HG03025 (cell line): Measurements from ENCODE around the gene PCDHGA1.
"Not testable (repeated sequence)": the region's sequence is repeated elsewhere in the genome, so short reads cannot be mapped to it uniquely, and the experiment has no call there.

Experiments used
- ATAC-seq: cut with Tn5 transposase; IDR thresholded peaks from one replicate; pipeline ENCODE4 v1.9.1; 2021; ENCODE audit warnings: mild to moderate bottlenecking, moderate library complexity; ENCODE audit not compliant: unreplicated experiment, low FRiP score

The PCDHGA1 gene

DNA sequence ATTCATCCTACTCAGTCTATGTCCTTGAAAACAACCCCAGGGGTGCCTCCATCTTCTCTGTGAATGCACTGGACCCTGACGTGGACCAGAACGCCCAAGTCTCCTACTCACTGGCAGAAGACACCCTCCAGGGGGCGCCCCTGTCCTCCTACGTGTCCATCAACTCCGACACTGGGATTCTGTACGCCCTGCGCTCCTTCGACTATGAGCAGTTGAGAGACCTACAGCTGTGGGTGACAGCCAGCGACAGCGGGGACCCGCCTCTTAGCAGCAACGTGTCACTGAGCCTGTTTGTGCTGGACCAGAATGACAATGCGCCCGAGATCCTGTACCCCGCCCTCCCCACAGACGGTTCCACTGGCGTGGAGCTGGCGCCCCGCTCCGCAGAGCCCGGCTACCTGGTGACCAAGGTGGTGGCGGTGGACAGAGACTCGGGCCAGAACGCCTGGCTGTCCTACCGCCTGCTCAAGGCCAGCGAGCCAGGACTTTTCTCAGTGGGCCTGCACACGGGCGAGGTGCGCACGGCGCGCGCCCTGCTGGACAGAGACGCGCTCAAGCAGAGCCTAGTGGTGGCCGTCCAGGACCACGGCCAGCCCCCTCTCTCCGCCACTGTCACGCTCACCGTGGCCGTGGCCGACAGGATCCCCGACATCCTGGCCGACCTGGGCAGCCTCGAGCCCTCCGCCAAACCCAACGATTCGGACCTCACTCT lies 45.3 kb downstream of the PCDHGA1 start:
- ATAC-seq = not testable (repeated sequence)

DNA sequence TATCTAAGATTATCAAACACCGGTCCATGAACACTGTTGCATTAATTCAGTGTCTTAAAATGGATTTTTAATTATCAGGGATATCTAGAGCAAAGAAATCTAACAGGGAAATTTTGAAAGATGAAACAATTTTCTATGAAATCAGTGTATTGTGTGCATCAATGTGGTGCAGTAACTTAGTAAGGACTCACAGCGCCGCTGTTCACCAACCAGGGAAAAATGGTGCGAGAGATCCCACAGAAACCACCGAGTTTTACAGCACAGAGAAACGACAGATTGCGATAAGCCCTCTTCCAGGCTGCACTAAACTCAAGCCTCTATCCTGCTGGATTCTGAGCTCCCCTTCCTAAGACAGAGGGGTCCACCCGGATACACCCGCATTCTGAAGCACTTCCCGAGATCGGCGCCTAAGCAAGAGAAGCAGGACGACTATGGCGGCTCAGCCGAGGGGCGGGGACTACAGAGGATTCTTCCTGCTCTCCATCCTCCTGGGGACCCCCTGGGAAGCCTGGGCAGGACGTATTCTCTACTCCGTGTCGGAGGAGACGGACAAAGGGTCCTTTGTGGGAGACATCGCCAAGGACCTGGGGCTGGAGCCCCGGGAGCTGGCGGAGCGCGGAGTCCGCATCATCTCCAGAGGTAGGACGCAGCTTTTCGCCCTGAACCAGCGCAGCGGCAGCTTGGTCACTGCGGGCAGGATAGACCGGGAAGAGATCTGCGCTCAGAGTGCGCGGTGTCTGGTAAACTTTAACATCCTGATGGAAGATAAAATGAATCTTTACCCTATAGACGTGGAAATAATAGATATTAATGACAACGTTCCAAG lies 52.4 kb downstream of the PCDHGA1 start, which contains the start of gene PCDHGA7:
Gene PCDHGA7, plus strand, starts transcription at position 274 of the 826 bp plus-strand sequence. Its CDS starts 158 bp downstream, at position 432.
- ATAC-seq = no peak

DNA sequence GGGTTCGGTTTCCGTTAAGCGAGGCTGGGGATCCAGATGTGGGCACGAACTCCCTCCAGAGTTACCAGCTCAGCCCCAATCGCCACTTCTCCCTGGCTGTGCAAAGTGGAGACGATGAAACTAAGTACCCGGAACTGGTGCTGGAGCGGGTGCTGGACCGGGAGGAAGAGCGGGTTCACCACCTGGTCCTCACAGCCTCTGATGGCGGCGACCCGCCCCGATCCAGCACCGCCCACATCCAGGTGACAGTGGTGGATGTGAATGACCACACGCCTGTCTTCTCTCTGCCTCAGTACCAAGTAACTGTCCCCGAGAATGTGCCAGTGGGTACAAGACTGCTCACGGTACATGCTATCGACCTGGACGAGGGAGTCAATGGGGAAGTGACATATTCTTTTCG lies 53.0 kb downstream of the PCDHGA1 start:
- ATAC-seq = no peak

- no peak for ATAC-seq
Measured at GRCh38 chr5:141384471-141385267, 54.4 kb downstream of the PCDHGA1 start.

- ATAC-seq = not testable (repeated sequence)
Measured at GRCh38 chr5:141387557-141388311, 57.4 kb downstream of the PCDHGA1 start, which contains the start of gene PCDHGB4. Gene PCDHGB4 (plus strand): TSS chr5:141387698. CDS start chr5:141387885, 187 bp downstream.

- ATAC-seq = no peak
Measured at GRCh38 chr5:141388661-141389060, 58.3 kb downstream of the PCDHGA1 start.

- no peak for ATAC-seq
Measured at GRCh38 chr5:141389153-141390042, 59.1 kb downstream of the PCDHGA1 start.

DNA sequence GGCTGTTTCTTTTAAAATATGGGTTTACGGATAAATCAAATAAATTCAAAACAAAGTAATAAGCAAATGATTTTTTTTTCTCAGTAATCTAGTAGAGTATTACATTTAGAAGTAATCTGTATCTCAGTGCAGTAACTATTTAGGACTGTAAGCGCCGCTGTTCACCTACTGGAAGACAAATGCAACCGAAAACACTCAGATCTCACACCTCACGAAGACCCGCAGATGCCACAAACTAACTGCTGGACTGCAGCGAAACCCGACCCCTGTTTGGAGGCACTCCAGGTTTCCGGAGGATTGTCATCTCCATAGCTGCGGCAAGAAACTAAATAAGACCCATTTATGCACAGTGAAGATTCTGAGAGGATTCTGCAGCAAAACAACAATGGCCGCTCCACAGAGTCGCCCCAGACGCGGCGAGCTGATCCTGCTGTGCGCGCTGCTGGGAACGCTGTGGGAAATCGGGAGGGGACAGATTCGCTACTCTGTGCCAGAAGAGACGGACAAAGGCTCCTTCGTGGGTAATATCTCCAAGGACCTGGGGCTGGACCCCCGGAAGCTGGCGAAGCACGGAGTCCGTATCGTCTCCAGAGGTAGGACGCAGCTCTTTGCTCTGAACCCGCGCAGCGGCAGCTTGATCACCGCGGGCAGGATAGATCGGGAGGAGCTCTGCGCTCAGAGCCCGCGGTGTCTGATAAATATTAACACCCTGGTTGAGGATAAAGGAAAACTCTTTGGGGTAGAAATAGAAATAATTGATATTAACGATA lies 62.3 kb downstream of the PCDHGA1 start, which contains the start of gene PCDHGA8:
Gene PCDHGA8, plus strand, starts transcription at position 205 of the 770 bp plus-strand sequence. Its CDS starts 181 bp downstream, at position 386.
- ATAC-seq = no peak

DNA sequence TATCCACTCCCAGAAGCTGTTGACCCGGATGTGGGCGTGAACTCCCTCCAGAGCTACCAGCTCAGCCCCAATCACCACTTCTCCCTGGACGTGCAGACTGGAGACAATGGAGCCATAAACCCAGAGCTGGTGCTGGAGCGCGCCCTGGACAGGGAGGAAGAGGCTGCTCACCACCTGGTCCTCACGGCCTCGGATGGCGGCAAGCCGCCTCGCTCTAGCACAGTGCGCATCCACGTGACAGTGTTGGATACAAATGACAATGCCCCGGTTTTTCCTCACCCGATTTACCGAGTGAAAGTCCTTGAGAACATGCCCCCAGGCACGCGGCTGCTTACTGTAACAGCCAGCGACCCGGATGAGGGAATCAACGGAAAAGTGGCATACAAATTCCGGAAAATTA lies 63.0 kb downstream of the PCDHGA1 start:
- ATAC-seq = no peak

- not testable (repeated sequence) for ATAC-seq
Measured at GRCh38 chr5:141394401-141395187, 64.3 kb downstream of the PCDHGA1 start.

- ATAC-seq = not testable (repeated sequence)
Measured at GRCh38 chr5:141397756-141398551, 67.6 kb downstream of the PCDHGA1 start, which contains the start of gene PCDHGB5. Gene PCDHGB5 (plus strand): TSS chr5:141397947. CDS start chr5:141398128, 181 bp downstream.

DNA sequence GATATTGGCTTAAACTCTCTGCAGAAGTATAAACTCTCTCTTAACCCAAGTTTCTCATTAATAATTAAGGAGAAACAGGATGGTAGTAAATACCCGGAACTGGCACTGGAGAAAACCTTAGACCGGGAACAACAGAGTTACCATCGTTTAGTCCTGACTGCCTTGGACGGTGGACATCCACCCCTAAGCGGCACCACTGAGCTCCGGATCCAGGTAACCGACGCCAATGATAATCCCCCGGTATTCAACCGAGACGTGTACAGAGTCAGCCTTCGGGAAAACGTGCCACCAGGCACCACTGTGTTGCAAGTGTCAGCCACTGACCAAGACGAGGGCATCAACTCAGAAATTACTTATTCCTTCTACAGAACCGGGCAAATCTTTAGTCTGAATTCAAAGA lies 68.3 kb downstream of the PCDHGA1 start:
- ATAC-seq = no peak

- no peak for ATAC-seq
Measured at GRCh38 chr5:141399555-141400258, 69.4 kb downstream of the PCDHGA1 start.

DNA sequence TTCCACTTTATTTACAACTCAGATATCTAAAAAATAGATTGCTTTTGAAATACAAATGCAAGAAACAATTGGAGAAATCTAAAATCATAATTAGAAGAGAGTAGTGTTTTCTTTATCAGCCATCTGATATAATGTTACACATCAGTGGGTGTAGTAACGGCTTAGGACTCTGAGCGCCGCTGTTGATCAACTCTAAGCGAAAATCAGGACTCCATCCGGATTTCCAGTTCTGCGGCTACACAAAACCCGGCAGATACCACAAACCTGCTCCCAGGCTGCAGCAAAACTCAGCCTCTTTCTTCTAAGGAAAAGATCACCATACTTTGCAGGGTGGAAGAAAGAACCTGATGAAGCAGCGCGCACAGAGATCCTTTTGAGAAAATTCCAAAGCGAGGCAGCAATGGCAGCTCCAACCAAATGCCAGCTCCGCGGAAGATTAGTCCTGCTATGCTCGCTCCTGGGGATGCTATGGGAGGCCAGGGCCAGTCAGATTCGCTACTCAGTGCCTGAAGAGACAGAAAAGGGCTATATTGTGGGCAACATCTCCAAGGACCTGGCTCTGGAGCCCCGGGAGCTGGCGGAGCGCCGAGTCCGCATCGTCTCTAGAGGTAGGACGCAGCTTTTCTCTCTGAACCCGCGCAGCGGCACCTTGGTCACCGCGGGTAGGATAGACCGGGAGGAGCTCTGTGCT lies 72.4 kb downstream of the PCDHGA1 start, which contains the start of gene PCDHGA9:
Gene PCDHGA9, plus strand, starts transcription at position 226 of the 691 bp plus-strand sequence. Its CDS starts 175 bp downstream, at position 401.
- no peak for ATAC-seq

DNA sequence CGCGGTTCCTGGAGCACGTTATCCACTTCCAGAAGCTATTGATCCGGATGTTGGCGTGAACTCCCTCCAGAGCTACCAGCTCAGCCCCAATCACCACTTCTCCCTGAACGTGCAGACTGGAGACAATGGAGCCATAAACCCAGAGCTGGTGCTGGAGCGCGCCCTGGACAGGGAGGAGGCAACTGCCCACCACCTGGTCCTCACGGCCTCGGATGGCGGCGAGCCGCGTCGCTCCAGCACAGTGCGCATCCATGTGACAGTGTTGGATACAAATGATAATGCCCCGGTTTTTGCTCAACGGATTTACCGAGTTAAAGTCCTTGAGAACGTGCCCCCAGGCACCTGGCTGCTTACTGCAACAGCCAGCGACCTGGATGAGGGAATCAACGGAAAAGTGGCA lies 73.1 kb downstream of the PCDHGA1 start:
- ATAC-seq = no peak
